Measurements from ENCODE around the gene TXNL4A.
A peak's percentile ranks its signal among the peaks of the same experiment; 100 is the strongest.

Gene TXNL4A

DNA sequence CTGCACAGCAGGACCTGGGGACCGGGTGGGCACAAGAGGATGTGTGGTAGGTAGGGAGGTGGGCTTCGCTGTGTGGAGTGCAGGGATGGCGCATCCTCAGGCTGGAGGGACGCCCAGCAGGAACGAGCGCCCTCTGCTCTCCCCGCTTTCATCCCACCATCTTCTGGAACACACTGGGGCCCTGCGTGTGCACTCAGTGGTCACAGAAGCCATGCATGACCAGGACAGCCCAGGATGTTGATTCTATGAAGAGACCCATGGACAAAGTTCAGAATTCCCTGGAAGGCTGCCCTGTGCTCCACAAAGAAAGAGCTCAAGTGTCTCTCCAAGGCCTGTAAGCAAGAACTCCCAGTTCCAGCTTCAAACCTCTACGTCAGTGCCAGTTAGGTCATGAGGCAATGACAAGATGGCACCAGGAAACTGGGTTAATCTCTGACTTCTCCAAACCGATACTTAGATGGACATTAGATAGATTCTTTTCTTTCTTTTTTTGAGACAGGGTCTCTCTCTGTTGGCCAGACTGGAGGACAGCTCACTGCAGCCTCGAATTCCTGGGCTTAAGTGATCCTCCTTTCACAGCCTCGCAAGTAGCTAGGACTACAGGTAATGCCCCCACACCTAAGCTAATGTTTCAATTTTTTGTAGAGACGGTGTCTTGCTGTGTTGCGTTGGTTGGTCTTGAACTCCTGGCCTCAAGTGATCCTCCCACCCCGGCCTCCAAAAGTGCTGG is 40.3 kb downstream of the TXNL4A start:
- DNase-seq: no peak

DNA sequence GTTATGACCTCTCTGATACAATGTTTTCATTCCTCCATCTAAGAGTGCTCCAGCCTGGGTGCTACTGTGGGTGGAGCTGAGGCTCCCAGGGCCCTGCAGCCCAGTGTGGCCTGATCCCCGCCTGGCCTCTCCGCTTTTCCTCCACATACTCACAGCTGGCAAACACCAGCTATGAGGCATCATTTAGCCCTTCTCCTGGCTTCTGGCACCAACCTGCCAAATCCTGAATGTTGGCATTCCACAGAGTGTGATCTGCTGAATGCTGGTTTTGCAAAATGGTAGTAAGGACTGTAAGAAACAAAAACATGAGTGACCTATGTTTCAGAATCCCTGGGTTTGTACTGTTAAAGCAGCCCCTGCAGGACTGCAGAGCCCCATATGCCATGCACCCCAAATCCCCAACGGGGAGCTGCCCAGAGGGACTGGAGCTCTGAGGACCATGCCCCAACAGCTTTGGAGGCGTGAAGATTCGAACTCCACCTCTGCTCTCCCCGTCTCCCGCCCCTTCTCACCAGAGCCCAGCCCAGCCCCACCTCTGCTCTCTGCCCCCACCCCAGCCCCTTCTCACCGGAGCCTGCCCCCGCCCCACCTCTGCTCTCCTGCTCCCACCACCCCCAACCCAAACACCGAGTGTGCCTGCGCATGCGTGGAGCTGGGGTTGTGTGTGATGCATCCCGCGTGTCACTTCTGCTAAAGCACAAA is 41.2 kb downstream of the TXNL4A start:
- DNase-seq: no peak

DNA sequence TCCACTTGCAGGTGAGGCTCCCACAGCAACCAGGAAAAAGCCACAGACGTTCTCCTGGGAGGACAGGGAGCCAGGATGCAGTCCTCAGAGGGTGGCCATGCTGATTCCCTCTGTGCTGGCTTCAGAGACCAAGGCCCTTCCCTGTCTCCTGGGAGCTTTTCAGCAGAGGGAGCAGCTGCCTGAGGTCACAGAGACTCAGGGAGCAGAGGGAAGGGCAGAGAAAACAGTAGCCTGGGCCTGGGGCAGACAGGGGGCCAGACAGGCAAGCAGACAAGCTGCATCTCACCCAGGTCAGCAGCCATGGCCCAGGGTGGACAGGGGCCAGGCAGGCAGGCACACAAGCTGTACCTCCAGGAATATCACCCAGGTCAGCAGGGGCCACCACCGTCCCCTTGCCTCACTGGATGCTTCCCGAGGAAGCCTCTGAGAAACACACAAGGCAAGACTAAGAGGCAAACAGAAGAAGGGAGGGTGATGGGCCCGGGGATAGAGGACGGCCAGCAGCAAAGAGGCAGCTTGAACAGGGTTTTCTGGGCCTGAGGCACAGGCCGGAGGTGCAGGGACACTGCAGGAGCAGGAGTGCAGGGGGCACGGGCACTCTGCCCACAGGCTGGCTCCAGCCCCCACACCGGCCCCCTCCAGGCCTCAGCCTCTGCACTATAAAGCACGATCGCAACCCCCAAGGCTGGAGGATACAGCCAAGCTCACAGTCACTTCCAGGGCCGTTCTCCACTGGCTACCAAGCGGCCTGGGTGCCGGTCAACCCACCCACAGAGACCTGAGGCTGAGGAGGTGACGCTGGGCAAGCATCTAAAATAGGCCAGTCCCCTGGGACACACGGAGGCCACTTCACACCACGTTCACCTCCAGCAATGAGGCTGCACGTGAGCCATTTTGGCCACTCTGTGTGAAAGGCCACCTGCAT is 43.0 kb downstream of the TXNL4A start:
- DNase-seq: no peak

DNA sequence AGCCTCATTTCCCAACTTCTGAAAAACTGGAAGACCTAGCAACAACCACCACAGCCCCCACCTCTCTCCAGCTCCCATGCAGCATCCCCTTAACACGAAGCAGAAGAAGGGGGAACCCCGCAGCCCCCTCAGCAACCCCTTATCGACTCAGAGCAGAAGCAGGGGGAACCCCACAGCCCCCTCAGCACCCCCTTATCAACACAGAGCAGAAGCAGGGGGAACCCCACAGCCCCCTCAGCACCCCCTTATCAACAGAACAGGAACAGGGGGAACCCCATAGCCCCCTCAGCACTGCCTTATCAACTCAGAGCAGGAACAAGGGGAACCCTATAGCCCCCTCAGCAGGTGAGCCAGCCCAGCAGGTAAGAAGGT is 43.6 kb downstream of the TXNL4A start:
- DNase-seq: no peak

DNA sequence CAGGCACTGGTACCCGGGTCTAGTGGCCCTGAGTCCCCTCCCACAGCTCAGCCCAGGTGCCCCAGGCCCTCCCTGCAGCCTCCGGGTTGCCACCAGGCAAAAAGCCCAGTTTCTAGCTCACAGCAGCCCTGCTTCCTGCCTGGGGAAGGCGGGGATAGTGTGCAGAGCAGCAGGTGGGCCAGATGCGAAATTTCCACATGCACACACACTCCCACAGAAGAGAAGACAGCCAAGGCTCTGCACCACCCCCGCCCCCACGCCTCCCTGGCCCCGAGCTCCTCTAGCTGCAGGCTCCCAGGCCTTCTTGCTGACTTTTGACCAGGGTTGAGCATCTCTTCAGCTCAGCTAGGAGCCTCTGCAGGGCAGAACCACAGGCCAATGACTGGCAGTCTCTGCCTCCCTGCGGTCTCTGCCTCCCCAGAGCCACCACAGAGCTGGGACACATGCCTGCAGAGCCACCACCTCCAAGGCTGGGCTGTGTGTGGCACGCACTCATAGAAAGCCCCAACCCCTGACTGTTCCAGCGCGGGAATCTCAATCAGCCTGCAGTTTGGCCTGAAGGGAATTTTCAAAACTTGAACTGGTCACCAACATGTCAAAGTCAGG is 44.1 kb downstream of the TXNL4A start:
- DNase-seq: peak; percentile 7 to 77

DNA sequence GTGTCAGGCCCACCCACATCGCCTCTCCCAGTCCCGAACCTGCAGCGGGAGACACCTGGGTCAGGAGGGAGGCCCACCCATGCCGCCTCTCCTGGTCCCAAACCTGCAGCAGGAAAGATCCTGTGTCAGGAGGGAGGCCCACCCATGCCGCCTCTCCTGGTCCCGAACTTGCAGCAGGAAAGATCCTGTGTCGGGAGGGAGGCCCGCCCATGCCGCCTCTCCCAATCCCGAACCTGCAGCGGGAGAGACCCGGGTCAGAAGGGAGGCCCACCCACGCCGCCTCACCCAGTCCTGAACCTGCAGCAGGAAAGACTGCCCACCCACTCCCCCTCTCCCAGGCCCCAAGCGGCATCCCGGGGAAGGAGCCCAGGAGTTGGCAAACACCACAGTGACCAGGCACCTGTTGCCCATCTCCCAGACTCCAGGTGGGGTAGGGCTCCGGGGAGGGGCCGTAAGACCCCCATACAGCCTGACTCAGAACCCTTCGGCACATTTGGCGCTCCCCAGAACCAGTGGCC is 44.7 kb downstream of the TXNL4A start:
- DNase-seq: no peak

DNA sequence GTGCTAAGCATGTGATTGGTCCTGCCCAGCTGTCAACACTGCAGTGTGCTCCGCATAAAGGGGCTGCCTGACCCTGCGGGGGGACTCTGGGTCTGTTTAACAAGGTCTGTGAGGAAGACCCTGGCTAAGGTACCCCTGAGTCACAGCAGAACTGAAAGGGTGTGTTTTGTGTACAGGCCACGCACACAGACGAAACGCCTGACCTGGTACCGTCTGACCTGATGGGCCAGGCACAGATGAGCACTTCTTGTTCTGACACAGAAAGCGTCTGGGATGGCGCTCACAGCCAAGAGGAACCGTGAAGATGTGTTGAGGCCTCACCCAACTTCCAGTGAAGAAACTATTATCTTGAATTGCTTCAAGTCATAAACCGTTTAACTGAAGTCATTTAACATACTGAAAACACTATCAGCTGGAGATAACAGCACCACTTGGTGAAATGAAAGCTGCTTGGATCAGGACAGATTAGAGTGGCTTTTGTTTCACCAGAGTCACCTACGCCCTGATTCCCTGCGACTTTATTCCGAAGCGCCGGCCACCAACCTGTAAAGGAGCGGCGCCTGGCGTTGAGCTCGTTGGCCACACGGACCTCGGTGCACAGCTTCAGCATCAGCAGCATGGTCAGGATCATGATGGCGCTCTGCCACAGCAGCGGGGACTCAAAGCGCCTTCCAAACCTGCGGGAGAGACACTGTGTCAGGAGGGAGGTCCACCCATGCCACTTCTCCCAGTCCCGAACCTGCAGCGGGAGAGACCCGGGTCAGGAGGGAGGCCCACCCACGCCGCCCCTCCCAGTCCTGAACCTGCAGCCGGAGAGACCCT is 45.4 kb downstream of the TXNL4A start:
- no peak for DNase-seq

DNA sequence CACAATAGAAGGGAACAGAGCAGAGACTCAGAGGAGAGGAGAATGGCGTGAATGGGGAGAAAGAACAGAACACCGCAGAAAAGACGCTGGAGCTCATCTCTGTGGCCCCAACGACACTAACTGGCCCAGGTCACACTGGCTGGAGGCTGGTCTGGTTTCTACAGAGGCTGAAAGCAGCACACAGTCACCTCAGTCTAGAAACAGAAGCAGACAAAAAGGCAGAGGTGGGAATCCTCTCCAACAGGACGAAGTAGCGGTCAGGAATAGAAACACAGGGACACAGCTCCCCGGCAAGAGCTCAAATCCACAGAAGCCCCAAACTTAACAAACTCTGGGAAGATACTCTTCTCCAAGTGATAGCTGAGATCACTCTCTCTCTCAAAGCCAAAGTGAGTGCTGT is 46.2 kb downstream of the TXNL4A start:
- DNase-seq: no peak

DNA sequence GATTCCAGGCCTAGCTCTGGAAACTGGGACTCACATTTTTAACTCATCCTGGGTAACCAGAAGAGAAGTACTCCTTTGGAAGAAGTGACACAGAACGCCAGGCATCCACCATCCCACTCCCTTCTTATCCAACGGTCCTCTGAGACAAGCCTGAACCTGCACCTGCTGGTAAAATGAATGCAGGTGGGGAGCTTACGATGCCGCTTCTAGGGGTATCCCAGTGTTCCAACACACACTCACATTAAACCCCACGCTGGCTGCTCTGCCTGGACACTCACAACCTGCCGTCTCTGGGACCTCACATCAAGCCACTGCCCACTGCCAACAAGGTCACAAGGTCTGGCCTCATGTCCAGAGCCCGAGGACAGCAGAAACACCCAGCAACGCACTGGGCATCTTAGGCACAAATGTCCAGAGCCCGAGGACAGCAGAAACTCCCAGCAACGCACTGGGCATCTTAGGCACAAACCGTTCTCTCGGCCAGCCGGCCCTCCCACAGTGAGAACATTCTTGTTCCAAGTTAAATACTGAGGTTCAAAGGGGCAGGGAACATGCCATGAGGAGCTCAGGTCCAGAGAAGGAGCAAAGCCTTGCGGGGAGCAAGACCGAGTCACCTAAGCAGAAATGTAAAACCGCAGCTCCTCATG is 46.8 kb downstream of the TXNL4A start:
- no peak for DNase-seq

DNA sequence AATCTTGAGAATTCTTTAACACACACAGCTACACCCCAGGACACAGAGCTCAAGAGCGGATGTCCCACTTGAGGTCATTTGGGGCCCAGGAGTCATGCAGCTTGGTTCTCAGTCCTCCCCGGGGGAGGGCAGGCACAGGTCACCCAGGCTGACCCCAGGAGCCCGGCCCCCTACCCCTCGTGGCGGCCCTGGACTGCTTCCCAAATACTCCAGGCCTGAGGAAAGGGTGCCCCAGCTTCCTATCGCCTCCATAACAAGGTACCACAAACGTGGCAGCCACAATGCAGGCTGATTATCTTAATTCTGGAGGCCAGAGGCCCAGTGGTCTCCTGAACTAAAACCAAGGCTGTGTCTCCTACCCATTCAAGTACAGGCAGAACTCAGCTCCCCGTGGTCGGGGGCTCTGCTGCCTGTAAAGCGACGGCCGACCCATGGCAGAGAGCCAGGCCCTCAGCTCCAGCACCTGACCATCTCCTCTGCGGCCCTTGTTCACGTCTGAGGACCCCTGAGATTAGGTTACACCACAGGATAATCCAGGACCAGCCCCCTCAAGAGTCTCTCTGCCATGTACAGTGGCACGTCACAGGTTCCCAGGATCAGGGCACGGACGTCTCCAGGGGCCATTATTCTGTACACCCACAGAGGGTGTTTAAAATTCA is 47.4 kb downstream of the TXNL4A start:
- no peak for DNase-seq

DNA sequence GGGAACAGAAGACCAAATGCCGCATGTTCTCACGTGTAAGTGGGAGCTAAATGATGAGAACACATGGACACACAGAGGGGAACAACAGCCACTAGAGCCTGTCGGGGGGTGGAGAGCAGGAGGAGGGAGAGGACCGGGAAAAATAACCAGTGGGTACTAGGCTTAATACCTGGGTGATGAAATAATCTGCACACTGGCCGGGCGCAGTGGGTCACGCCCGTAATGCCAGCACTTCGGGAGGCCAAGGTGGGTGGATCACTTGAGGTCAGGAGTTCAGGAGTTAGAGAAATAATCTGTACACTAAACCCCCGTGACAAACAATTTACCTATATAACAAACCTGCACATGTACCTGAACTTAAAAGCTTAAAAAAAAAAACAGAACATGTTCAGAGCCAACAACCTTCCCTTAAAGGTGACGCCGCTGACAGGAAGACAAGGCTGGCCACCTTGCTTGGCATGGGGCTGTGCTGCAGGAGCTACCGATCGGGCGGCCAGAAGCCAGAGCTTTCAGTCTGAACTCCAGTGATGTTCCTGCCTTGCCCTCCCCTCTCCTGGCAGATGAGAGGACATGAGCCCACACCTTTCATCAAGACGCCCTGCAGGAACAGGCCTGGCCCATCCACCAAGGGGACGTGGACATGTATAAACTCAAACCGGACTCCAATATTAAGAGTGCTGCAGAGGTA is 48.1 kb downstream of the TXNL4A start:
- DNase-seq: no peak

DNA sequence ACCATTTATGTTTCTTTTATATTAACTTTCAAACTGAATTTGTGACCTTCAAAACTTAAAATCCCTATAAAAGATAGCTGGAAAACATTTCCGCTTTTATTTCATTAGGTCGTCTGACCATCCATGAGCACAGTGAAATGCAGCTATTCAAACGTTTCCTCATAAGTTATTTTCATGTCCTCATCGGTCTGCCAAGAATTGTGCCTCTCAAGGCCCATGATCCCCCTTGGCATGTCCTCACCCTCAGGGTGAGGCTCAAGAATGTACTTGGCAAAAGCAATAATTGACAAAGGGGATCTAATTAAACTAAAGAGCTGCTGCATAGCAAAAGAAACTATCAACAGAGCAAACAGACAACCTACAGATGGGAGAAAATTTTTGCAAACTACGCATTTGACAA is 49.3 kb downstream of the TXNL4A start:
- no peak for DNase-seq

DNA sequence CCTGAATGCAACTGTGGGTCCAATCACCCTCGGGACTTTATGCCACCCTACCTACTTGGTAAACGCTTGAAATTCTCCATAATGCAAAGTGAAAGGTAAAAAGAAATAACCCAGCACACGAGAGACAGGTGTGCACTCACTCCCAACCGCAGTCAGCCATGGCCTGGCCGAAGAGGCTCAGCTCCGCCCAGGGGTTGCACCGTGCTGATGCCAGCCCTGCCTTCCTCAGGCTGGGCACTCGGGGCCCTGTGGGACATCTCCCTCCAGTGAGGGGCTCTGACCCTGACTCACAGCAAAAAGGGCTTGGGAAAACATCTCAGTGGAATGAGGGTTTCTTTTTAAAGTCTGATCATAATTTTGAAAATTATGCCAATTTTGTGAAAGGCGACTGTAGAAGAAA is 50.2 kb downstream of the TXNL4A start:
- no peak for DNase-seq

DNA sequence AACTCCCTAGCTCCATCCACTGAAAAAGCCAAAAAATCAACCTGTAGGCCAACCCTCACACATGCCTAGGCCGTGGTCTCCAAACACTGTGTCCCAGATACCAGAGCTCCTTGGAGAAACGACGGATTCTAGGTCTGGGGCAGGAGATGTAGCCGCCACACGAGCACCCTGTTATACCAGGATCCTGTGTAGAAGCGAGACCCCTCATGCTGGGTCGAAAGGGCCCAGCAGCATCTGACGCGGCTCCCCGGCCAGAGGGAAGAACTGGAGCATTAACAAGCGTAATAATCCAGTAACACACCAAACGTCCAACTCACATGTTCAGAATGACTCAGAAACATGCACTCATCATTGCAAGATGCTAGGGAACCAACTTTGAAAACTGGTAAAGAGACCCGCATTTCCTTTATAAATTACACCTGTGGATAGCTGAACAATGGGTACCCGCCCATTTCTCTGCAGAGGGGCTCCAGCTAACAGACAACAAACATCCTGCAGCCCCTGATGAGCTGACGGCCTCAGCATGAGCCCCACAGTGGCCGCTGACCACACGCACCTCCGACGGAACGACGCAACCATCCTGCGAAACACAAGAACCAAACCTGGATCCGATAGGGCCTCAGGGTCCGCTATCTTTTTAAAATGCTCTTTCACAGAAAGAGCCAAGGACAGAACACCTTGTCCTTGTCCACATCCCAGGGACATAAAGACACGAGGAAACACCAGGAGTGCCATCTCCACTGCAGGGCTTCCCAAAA is 51.1 kb downstream of the TXNL4A start:
- no peak for DNase-seq

DNA sequence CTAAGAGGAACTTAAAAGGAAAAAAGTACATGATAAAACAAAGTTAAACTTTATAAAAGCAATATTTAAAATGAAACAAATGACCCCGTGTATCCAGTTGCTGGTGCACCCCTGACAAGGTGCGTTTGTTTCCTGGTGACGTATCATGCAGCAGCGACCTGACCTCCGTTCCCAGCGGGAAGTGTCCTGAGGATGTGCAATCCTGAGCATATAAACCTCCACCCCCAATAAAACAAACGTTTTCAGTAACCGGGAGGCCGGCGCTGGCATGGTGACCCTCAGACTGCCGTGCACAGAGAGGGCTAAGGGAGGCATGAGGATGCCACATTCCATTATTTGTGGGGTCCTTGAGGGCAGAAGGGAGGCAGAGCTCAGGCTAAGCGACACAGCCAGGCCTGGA is 51.7 kb downstream of the TXNL4A start:
- DNase-seq: no peak

DNA sequence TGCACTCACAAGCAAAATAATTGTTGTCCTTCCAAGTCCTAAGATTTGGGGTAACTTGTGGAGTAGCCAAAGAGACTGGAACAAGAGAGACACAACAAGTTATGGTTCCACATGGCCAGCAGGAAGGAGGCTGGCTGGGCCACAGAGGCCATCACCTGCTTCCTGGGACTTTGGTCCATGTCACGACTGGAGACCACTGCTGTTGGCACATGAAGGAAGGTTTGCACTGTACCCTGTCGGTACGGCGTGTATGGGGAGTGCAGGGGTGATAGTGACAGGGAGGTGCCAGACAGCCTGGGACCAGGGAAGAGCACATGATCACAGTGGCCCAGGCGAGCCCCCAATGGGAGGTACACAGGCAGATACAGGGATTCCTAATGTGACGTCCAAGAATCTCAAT is 52.4 kb downstream of the TXNL4A start:
- no peak for DNase-seq

DNA sequence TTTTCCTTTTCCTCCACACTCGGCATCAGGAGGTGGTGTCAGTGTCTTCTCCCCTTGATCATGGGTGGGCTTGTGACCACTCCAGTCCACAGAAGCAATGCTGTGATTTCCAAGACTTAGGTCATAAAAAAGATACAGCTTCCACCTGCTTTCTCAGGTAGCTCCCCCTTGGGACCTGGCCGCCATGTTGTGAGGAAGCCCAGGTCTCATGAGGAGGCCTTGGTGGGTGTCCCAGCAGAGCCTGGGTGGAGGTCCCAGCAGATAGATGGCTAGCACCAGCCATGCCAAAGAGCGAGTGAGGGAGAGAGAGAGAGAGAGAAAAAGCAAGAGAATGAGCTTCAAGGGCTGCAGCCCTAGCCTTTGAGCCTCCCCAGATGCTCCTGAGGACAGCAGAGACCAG is 52.9 kb downstream of the TXNL4A start:
- no peak for DNase-seq

DNA sequence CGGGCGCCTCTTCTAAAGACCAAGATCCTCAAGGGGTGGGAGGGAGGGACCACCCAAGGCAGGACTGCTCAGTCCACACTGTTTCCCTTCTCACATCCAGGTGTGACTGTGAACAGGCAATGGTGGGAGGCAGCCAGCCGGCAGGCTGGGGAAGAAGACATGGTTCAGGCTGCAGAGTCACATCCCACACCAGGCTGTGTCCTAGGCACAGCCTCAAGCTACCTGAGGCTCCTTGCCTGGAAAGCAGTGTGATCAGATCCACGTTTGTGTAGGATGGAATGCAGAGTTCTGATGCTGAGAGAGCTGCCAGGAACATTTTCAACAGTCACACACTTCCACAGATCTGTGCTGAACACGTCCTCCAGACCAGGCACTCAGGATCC is 53.3 kb downstream of the TXNL4A start:
- DNase-seq: no peak

DNA sequence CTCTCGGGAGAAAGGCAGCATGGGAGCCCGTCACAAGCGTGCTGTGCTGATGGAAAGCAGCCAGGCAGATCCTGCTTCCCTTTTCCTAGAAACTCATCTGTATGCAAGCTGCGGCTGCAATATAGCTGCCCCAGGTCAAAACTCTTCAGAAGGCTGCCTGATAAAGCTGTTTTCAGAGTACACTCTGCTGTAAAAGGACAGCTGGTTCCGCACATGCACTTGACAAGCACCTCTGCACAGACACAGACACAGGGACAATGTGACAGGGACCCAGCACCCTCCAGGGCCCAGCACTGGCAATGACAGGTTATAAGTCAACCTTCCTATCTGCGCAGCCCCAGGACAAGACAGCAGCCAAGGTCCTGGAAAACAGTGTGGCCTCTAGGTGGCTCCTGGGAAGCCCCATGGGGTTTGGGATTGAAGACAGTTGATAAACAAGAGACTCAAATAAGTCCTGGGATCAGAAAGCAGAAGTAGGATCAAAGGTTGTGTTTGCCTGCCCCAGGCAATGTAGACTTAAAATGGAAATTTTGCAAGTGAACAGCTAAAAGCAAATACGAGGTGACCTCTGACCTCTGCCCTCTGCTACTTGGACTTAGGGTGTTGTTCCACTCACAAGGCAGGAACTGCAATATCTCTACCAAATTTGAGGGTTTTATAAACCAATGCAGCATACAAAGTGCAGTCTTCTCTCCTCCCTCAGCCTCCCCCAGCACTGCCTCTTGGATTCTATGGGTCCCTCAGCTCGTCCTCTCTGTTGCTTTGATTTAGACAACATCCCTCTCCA is 53.9 kb downstream of the TXNL4A start:
- peak; percentile 37 for DNase-seq

Data from inflammatory macrophage treated with lipopolysaccharide for 1 hour (primary cell).